Measurements from ENCODE around the gene EPHA2.
A peak's percentile ranks its signal among the peaks of the same experiment; 100 is the strongest.

Gene EPHA2

DNA sequence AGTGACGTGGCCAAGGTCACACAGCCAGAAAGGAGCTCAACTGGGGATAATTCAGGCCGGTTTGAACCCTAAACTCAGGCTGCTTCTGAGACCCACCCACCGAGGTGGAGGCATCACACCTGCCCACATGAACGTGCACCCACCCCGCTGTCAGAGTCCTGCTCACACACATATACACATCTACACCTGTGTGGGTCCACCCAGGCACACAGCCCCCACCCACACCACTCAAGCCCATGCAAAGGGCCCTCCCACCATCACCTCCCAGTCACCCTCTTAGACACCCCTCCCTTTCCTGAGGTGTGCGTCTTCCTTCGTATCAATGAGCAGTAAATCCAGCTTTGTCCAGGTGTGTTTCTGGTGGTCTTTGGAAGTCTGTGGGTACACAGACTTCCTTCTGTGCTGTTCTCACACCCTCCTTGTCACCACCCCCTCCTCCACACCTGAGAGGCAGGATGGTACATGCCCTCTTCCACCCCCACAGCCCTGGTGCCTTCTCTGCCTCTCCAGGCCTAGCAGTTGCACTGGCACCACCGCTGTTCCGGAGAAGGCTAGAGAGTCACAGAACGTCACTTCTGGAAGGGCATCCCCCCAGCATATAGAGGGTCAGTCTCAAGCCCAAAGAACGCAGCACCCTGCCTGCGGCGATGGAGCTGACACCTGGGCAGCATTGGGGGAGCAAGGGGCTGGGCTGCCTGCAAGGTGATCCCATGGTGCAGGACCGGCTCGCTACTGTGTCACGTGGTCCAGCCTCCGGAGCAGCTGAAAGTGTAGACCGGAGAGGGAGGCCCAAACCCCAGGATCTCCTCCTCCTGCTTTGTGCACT is 63.6 kb downstream of the EPHA2 start:
- no peak for DNase-seq (ENCODE audit: low read depth)

DNA sequence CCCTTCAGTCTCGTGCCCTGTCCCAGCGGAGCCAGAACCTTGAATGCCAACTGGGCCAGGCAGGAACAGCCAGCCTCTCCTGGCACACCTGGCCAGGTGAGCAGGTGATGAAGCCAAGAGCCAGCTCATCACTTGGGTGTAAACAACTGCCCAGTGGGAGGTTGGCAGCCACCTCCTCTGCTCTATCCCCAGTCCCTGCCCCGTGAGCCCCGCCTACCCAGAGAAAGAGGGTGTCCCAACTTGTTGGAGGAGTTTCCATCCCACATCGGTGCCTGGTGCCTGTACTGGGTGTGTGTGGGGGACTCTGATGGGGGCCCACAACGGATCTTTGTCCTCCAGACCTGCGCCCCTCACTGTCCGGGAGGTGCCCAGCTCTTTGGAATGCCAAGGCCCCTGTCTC is 64.6 kb downstream of the EPHA2 start:
- no peak for DNase-seq (ENCODE audit: low read depth)

DNA sequence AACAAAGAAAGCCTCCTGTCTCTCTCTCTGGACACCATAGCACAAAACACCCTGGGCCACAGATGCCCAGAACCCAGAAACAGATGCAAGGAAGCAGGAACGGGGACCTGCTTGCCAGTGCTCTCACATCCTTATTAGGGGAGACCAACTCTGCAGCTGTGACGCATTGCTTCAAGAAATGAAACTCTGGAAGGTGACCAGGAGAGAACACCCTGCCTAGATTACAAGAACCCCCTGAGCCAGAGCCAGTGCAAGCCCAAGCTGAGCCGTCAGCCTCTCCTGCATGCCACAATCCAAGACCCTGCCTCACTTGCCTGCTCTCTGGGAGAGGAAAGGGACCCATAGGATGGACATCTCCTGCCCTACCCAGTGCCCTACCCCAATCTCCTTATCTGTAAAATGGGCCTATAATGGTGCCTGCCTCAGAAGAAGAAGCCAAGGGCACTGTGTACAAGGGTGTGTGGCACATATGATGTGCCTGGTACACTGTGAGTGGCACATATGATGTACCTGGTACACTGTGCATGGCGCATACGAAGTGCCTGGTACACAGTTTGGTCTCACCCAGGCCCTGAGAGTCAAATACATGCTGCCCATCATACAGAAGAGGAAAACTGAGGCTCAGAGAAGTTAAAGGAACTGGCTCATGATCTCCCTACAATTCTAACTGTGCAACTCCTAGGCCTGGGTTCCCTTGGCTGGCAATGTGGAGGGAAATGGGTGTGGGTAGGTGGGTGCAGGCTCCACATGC is 65.6 kb downstream of the EPHA2 start:
- DNase-seq (ENCODE audit: low read depth): no peak

DNA sequence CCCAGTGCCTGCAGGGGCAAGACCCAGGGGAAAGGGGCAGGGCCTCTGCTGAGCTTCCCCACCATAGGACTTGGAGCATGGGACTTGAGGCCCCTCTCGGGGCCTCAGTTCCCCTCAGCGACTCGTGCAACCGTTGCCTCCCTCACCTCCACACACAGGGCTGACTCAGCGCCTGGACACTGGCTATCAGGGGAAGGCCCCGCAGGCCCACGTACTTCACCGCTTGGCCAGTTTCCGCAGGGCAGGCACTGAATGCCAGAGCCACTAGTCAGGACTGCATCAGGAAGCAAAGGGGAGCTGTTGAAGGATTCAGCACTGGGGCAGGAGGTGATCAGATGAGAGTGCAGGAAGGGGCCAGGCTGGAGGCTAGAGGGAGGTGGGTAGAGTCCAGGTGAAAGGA is 66.9 kb downstream of the EPHA2 start:
- peak; percentile 92 for DNase-seq (ENCODE audit: low read depth)

DNA sequence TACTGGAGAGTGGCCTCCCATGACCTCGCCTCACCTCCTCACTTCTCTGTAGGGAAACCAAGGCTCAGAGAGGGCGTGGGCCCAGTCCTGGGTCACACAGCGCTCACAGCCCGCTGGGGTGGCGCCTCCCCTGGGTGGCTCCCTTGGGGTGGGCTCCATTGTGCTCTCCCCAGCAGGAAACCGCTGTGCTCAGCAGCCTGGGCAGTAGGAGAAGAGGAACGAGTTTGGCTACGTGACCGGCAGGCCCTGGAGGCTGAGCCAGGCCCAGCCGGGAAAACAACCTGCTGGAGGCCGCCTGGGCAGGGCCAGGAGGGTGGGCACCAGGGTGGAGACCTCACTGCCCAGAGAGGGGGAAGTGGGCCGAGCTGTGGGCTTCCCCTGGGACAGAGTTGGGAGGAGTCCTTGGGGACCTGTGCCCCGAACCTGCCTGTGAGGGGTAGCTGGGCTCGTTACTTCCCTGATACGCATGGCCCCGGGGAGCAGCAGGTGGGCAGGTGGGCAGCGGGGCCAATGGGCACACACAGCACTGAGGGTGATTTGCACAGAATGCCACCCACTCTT is 67.4 kb downstream of the EPHA2 start:
- no peak for DNase-seq (ENCODE audit: low read depth)

DNA sequence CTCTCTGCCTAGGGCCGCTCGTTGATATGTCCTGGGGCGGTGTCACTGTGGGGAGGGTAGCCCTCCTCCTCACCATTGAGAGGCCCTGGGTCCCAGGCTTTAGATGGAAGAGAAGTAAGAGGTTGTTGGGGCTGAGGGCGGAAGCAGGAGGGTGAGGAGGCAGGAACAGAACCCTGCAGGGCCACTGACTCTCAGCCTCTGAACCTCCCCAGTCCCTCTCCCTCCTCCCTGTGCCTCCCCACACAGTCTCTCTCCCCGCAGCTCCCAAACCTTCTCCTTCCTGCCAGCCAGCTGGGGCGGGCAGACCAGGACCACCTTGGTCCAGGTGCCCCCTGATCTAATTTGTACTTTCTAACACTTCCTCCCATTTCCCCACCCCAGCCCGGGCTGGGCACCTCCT is 68.1 kb downstream of the EPHA2 start:
- DNase-seq (ENCODE audit: low read depth): no peak

DNA sequence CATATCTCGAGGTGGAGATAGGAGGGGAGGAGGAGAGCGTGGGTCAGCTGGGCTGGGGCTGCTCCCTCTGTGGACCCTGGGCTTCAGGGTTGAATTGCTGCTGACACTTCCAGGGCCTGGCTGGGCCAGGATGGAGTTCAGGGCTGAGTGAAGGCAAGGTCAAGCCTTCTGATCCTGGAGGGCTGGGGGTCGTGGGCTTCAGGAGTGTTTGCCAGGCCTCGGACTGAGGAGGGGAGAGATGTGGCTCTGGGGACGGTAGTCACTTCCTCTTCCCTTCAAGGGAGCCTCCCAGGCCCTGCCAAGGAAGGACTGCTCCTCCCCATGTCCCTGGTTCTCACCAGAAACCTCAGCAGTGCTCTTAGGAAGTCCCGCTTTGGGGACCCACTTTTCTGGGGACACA is 70.3 kb downstream of the EPHA2 start:
- no peak for DNase-seq (ENCODE audit: low read depth)

DNA sequence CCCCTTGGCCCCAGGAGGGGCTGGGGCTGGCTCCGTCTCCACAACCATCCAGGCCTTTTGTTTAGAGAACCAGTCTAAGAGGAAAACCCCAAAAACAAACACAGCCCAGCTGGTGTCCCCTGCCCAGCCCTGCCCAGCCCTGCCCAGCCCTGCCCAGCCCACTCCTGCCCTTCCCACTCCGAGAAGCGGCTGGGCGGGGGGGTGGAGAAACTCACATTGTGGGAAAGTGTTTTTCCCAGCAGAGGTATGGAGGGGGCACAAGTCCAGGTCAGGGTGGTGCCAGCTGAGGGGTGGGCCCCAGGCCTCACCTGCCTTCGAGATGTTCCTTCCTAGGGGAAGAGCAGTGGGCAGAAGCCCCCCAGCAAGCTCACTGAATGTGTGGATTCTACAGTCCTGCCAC is 72.4 kb downstream of the EPHA2 start:
- DNase-seq (ENCODE audit: low read depth): no peak

DNA sequence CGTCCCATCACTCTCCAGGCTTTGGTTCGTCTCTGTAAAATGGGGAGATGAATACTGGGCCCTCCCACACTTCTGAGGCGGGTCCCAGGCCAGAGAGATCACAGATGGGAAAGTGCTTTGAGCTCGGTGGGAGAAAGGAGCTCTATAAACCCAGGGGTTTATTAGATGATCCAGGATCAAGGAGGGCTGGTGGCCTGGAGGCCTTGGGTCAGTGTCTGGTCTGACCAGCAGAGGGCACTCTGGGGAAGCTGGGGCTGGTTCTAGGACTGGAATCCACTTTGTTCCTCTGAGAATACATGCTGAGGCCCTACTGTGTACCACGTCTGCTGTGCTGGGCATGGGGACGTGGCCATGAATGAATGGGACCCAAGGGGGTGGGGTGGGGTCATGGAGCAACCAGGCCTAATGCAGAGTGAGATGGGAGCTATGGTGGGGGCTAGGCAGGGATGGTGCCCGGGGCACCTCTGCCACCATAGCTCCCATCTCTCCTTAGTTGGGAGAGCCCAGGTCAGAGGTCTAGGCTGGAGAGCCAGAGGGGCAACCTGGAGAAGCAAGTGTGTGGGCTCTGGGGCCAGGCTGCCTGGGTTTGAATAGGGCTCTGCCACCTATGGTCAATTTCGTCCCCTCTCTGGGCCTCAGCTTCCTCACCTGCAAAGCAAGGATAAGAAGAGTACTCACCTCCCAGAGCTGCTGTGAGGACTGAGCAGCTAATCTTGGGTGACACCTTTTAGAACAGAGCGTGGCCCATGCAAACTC is 73.4 kb downstream of the EPHA2 start:
- peak; percentile 44 for DNase-seq (ENCODE audit: low read depth)

DNA sequence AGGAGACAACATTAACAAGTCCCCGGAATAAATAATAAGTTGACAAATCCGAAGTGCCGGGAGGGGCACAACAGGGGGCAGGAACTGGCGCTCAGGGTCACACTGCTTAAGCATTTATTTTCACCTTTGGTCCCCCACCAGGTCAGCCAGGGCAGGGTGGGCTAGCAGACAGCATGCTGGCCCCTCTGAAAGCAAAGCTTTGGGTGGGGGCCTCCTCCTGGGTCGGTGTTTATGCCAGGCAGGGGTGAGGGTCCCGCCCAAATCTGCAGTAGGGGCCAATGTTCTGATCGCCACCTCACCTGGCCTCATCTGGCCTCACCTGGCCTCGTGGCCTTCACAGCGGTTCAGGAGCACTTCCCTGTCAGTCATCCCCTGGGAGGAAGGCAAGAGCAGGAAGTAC is 74.2 kb downstream of the EPHA2 start:
- no peak for DNase-seq (ENCODE audit: low read depth)

DNA sequence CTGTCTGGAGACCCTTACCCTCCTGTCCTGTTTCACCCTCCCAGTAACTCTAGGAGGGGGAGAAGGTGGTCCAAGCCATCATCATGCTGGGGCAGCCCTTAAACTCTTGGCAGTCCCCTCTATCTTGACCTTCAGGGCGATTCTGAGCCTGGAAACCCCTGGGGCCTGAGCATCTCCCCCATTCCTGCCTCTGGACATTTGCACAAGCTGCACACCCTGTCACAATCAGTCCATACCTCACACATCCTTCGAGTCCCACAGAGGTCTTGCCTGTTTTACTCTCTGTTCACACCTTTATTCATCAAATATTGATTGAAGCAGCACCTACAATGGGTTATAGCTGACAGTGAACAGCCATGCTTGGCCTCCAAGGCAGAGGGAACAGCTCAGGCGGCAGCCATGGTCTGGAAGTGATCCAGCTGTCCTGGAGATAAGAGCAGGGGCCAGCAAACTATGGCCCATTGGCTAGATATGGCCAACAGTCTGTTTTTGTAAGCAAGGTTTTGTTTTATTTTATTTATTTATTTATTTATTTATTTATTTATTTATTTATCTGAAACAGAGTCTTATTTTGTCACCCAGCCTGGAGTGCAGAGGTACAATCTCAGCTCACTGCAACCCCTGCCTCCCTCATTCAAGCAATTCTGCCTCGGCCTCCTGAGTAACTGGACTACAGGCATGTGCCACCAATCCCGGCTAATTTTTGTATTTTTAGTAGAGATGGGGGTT is 75.3 kb downstream of the EPHA2 start:
- no peak for DNase-seq (ENCODE audit: low read depth)

DNA sequence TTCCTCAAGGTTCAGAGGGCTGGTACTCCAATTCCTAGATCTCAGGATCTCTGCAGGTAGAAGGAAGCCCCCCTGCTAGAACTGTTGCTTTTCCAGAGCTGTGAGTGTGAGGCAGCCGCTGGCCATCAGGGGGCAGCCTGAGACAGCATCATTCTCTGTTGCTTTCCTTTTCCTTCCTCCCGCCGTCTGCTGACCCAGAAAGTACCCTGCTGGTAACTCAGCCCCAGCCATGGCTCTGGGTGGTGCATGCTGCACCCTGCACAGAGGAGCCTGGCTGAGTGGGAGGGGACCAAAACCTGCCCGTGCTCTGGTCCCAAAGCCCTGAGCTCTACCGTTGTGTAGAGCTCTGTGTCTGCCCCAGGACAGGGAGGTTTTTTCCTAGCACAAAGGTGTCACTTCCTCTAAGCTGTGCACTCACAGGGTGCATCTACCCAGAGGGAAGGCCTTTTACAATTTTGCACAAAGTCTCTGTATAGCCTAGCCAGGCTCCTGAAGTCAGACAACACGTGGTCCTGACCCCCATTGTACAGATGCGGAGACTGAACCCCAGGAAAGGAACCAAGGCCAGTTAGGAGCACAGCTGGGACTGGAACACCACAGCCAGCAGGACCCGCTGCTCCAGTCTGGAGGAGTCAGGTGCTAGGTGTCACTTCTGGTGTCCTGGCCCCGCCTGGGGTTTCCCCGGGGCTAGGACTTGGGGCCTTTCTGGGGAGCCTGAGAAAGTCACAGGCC is 76.8 kb downstream of the EPHA2 start:
- DNase-seq (ENCODE audit: low read depth): peak; percentile 56

DNA sequence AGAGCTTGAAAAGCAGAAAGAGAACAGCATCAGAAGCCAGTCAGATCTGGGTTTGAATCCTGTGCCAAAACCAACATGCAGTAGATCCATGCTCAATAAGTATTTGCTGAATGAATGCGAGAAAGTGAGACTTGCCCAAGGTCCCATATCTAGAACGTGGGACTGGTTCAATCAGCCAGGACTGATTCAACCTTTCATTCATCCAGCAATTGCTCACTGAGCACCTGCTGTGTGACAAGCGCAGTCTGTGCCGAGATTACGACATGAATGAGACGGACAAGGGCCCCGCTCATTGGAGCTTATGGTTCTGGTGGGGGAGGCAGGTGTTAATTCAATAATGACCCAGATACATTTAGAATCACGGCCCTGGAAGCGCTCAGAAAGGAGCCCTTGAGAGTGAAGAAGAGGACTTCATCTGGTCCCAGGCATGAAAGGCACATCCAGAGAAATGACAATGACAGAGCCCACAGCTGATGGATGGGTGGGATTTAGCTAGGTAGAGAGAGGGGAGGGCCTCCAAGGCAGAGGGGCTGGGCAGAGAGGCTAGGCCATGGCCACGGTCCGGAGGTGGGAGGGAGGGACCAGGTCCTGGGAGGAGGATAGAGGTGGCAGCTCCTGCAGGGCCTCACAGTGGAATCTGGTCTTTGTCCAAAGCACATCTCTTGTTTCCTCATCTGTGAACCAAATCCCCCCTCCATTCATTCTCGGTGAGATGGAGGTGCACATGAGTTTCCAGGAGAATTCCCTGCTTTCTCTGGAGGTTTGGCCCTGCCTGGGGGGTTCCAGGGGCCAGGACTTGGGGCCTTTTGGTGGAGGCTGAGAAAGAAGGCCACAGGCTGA is 78.2 kb downstream of the EPHA2 start:
- DNase-seq (ENCODE audit: low read depth): no peak

DNA sequence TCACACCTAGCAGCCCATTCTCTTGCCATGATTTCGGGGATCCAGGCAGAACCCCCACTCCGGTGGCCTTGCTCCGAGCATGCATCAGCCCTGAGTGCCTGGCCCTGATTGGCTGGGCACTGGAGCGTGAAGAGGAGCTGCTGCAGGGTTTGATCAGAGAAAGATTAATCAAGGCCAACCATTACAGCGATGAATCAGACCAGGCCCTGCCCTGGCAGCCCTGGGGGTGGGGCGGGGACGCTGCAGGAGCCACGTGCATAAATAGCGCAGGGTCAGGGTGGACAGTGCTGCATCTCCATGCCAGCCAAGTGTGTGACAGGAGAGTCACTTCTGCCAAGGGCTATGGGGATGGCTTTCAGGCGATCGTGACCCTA is 79.0 kb downstream of the EPHA2 start:
- DNase-seq (ENCODE audit: low read depth): peak; percentile 41

DNA sequence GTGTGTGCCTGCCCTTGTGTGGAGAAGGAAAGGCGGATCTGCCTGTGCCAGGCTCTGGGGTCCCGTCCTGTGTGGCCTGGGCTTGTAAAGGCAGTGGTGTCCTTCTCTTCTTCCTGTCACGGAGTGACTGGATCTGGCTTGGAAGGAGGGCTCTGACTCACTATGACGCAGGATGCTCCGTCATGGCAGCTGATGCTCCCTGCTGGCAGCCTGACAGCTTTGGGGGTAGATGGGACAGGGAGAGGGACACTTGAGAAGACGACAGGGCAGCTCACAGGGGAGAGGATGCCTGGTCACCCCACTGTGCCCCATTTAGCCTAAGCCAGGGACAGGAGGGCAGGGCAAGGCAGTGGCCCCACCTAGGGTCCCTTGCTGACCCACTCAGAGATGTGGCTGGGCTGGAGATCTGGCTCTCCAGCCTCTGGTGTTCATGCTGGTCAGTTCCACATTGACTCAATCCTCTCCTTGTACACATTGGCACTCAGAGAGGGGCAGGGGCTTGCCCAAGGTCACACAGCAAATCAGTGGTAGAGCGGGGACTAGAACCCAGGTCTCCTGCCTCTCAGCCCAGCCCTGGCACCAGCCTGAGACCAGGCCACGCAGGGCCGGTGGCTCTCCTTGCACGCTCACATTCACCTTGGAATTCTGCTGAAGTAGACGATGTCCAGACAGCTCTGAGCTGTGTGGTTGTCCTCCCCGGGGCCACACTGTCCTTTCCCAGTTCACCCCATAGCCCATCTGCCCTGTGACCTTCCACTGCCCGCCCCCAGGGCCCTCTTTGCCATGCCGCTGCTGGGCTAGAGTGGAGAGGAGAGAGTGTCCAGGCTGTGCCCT is 79.6 kb downstream of the EPHA2 start:
- peak; percentile 85 for DNase-seq (ENCODE audit: low read depth)

DNA sequence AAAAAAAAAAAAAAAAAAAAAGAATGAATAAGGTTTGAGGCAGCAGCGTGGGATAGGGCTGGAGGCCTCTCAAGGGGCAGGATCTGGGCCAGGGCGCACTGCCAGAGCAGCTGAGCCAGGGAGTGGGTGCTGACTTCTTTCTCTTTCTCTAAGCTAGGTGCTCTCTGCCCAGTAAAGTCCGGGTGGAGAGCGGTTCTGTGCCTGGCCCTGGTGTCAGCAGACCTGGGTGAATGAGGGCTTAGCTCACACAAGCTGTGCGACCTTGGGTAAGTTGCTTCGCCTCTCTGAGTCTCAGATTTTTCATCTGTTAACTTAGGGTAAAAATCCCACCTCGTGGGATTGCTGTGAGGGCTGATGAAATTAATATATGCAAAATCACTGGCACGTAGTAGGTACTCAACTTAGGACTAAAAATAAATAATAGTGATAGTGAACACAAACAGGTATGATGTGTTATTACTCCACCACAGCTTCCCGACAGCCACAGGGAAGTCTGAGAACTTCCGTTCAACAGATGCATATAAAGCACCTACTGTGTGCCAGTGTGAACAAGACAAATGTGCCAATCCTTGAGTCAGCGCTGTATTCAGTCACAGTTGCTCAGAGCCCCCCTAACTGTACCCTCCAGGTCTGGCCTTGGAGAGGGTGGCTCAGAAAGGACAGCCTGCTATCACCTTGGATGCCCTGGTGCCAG is 80.4 kb downstream of the EPHA2 start:
- peak; percentile 88 for DNase-seq (ENCODE audit: low read depth)
